ENCODE measurements around the gene PRCD.
"Not testable (repeated sequence)": the region's sequence is repeated elsewhere in the genome, so short reads cannot be mapped to it uniquely, and the experiment has no call there.

PRCD gene

DNA sequence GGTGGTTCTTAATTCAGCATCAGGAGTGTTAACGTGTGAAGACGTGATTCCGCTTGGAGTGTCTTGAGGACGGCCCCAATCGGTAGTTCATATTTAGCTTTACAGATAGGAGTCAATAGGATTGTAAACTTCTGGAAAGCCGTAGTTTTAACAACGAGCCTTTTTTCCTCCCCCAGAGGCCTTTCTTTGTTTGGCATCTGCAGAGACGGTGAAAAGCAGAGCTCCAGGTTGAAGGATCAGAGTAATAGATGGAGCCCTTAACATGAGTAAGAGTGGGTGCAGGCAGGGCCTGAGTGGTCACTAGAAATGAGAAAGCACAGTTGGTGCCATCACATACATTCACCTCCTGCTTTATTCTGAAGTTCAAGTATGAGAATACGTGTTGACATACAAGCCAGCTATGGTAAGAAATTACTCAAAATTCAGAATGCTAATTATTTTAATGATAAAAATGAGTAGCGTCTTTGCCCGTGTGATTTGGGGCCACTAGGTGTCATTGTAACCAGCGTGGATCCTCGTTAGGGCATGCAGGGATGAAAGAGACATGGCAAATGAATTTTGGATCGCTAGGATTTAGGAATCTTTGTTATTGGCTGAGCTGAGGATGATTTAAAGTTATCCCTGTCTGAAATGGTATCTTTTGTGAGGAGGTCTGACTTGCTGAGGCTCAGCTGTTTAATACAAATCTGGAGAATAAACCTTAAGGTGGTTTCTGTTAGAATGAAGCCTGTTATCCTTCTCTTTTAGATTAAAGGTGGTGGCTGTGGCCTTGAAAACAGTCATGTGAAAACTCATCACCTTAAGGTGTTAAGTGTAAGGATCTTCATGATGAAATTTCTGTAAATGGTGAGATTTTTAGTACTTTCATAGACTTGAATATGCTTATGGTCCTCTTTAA is 18.6 kb downstream of the PRCD start:
- DNase-seq = peak; percentile 32 to 63 (median 46)

DNA sequence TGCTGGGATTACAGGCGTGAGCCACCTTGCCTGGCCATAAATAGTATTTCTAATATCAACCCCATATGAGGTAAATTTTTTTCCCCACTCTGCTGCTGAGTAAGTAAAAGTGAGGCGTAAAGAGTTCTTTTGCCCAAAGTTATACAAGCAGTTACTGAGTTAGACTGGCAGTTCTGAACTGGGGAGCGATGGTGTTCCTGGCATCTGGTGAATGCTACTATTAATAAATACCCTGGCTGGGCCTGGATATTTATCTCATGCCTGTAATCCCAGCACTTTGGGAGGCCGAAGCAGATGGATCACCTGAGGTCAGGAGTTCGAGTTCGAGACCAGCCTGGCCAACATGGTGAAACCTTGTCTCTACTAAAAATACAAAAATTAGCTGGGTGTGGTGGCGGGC is 19.6 kb downstream of the PRCD start:
- DNase-seq = not testable (repeated sequence)

DNA sequence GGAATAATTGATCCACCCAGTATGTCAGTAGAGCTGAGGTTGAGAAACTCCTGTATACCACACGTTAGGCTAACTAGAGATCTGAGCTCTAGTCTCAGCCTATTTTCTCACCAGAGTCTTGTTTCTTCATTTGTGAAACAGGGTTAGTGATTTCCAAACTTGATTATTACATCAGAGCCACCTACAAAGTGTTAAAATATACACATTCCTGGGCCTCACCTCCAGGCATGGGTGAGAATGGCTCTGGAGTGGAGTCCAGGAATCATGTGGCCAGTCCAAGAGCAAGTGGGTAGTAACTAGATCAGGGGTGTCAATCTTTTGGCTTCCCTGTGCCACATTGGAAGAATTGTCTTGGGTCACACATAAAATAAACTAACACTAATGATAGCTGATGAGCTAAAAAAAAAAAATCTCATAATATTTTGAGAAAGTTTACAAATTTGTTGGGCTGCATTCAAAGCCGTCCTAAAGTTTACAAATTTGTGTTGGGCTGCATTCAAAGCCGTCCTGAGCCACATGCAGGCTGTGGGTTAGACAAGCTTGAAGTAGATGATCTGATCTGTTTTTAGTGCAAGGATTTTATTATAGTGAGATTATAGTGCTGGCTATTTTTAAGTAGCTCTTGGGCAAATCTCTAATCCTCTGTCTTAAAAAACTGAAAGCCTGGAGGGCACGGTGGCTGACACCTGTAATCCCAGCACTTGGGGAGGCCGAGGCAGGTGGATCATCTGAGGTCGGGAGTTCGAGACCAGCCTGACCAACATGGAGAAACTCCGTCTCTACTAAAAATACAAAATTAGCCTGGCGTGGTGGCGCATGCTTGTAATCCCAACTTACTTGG is 20.4 kb downstream of the PRCD start:
- no peak for DNase-seq

DNA sequence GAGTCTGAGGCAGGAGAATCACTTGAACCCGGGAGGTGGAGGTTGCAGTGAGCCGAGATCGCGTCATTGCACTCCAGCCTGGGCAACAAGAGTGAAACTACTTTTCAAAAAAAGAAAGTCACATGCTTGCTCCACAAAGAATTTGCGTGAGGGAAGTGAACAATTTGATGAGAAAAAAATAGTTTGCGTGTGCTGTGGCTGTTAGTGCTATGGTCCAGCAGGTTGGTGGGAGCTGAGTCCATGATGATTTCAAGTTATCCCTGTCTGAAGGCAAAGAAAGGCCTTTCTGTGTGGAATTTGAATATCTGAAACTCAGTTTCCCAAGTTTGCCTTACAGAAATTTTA is 21.0 kb downstream of the PRCD start:
- no peak for DNase-seq

DNA sequence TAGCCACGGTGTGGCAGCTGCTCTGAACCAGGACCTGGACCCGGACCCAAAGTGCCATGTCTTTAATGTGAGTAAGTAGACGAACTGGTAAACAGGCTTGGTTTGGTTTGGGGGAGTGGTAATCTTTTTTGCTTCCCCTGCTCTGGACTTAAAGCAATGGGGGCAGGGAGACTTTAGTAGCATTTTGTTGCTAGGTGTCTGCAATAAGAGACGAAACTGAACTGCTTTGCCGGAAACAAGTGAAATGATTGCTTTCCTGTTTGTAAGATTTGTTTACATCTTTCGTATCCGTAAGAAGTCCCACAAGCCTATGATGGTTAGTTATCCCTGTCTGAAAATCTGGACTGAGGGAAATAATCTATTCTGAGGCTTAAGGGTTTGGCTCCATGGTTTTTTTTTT is 21.5 kb downstream of the PRCD start:
- no peak for DNase-seq

DNA sequence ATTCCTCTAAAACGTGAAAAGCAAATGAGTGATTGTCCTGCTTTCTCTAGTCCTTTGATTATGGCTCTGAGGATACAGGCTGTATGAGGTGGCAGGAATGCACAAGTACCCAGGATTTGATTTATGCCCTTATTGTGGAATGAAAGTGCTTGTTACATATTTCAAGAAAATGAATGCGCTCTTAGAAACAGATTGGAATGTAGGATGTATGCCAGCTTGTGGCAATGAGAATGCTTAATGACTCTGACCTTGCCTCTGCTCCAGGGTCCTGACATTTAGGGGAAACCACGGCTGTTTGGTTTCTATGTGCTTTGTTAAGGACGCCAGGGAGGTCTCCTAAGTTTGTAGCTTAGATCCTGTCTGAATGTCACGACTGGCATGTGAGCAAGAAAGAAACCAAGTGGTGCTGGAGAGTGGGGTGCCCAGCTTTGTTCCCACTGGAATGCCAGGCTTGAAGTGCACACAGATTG is 22.0 kb downstream of the PRCD start:
- DNase-seq = no peak

DNA sequence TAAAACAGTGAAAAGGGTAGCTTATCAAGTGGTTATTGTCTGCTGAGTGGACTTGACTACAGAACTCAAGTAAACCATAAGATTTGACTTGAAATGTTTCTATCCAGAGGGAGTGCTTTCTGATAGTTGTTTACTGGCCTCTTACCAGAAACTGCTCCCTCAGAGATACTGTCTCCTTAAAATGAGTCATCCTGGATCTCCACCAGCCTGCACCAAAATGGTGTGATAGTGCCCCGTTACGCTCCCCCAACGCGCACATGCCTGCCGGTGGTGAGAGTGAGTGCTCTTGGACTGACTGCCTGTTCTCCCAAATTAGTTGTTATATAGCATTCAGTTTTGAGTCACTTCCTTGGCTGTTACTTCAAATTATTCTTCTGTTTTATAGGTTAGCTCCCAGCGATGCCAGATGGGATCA is 22.9 kb downstream of the PRCD start:
- DNase-seq = no peak

DNA sequence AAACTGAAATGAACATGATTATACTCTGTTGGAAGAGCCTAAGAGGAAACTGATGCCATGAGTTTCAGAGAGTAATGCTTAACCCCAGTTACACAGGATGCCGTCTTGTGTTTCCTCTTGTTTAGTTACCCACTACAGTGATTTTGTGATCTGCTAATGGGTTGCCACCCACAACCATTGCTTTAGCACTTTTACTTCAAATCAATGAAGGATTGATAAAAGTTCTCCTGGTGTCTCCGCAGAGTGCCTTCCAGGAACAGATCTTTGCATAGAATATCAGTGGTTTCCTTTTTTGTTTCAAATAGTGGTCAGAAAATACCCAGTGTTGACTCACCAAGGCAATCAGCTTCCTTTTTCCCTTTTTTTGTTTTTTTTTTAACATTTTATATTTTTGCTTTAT is 23.5 kb downstream of the PRCD start:
- not testable (repeated sequence) for DNase-seq

DNA sequence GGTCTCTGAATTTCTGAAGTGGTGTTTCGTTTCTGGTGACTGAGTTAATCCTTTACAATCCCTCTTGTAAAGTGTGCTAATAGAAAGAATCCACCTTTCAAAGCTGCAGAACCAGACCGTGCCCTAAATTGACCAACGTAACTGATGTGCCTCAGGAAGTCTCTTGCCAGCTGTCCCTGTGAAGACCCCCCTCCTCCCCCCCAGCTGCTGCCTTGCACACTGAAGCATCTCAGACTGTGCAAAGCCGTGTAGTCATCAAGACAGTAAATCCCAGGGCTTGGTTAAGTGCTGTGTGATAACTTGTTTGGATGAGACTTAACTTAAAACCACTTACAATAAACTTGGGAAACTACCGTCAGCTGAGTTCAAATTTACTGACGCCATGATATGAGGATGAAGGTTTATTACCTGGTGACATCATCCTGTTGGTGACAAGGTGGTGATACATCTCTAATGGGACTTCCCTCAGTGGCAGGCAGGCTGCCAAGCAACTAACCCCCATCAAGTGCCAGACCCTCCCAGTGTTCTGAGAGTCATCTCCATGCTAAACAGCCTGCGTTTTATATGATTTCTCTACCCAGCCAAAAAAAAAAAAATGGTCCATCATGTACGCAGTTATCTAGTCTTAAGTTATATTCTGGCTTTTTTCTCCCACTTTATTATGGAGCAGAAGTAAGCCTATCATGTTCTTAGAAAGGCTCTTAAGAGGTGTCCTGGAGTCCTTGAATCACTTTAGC is 25.3 kb downstream of the PRCD start:
- peak in 1 of 3 experiments; percentile 9 for DNase-seq

DNA sequence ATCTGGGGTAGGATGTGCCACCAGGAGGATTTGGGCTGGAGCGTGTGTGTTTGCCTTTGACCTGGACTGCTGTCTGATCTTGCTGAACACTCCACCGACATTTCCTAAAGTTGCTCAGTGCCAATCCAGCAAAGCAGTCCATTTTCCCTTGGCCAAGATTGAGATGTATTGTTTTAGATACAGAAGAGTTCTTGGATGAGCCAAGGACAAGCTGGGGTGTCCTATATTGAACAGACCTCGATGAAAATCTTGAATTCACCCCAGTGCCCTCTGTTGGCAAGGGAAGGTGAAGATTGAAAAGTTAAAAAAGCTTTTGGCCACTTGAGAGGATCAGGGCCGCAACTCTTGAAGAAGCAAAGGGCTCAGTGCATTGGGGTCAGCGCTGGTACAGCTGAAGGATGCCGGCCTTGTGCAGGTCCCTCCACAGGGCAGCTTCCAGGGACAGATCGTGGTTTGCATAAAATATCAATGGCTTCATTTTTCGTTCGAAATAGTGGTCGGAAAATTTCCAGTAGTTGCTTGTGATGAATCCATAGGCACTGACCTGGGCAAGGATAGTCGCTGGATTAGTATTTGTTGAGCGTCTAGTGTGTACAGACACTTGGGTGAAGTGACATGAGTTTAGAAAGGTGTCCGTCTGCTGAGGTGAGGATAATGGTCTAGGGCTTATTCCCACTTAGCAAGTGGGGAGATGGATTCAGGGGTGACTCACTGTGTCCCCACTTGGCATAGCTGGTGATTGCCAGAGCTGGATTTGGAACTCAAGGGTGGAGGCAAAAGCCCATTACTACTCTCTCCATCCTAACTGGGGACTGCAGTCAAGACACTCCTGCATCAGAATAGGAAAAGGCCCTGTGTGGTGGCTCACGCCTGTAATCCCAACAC is 26.1 kb downstream of the PRCD start:
- DNase-seq = no peak

DNA sequence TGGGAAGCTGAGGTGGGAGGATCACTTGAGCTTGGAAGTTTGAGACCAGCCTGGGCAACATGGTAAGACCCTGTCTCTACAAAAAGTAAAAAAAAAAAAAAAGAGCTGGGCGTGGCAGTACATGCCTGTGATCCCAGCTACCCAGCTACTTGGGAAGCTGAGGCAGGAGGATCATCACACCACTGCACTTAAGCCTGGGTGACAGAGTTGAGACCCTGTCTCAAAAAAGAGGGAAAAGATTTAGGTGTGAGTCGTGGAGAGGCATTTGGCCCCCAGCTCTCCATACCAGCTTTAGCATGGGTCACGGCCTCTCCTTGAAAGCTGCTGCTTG is 26.7 kb downstream of the PRCD start:
- no peak for DNase-seq

DNA sequence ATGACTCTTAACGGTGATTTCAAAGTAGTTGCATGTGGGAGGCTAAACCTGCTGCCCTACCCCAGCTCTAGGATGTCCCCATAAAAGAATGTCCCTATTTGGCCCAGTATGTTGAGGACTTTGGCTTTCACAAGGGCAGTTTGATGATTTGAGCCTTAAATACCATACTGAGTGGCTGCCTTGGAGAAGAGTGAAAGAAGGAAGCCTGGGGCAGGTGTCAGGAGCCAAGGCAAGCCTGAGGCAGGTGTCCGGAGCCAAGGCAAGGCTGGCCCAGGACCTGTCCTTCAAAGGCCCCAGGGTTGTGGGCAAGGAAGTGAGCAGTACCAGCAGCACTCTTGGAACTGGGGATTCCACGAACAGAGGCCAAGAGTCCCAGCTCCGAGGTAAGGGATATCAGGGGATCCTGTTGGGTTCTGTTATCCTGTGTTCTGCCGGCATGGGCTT is 27.2 kb downstream of the PRCD start:
- DNase-seq = no peak

DNA sequence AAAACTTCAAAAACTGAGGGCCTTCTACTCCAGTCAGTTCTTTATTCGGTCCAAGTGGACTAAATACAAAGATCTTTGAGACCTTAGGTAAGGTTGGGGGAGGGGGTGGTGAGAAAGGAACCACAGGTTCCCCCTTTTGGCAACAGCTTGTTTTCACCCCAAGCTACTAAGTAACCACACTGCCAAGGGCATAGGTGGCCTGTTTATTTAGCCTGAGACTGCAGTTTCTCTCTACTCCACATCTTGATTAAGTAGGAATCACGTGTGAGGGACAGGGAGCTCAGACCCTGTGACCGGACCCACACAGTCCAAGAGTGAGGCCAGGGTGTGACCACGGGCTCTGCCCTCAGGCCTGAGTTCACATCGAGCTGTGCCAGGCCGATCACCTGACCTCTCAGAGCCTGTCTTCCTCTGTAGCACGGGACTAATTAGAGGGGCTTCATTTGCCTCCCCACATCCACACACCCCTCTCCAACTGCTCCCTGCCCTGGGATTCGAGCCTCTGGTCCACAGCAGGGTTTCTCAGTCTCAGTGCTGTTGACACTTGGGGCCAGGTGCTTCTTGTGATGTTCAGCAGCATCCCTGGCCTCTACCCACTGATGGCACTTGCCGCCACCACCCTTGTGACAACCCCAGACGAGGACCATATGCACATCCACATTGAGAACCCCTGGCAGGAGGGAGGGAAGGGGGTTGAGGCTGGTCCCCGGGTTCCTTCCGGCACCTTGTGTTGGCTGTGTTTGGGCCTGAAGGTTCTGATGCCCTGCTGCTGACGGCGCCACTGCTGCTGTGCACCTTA is 28.0 kb downstream of the PRCD start:
- no peak for DNase-seq

DNA sequence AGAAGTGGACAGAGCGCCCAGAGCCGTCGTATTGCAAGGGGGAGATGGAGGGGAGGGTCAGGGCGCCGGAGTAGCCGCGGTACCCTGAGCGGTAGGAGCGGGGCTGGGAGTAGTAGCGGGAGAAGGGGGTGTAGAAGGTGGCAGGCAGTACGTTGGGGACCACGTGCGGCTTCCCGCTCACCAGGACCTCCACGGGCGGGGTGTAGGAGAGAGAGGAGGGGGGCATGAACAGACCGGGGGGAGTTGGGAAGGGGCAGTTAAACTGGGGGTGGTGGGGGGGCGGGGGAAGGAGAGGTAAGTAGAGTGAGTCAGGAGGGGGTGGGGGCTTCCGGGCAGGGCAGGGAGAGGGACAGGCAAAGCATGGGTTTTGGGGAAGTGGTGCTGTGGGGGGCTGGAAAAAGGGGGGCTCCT is 29.0 kb downstream of the PRCD start:
- no peak for DNase-seq

DNA sequence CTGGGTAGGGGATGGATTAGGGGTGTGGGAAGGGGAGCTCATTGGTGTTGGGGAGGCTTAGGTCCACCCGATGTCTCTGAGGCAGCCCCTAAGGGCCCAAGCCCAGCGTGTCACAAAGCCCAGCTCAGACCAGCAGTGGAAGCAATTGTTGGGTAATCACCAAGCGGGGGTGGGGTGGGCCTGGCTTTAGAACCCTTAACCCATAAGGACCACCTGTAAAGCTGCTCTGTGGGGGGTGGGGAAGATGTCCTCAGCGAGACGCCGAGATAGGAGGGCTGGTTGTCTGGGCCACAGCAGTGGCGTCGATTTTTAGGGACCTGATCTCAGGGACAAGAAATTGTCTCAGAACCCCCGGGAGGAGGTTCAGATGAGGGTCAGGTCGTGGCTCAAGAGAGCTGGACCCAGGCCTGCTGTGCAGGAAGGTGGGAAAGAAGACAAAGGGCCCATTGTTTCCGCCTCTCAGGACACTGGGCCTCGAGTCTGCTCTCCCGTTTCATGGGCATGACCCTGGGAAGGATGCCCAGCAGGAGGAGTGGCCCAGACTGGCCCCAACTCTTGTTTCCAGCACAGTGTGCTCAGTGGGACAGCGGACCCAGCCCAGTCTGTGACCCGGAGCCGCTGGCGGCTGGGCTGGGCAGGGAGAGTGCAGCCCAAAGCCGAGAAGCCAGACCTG is 29.9 kb downstream of the PRCD start:
- no peak for DNase-seq

DNA sequence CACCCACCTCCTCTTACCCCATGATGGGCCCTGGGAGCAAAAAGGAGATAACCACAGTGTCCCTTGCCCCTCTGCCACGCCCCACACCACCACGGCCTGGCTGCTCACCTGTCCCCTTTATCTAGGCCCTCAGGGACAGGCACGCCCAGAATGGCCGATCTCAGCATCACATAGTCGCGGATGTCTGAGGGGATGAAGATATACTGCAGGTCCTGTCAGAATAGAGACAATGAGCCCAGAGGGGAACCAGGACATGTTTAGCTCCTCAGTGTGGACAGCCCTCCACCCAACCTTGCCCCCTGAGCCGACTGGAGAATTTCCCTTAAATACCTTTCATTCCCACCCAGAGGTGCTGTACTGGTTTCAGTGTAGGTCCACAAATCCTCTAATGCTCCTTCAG is 30.6 kb downstream of the PRCD start:
- DNase-seq = no peak

DNA sequence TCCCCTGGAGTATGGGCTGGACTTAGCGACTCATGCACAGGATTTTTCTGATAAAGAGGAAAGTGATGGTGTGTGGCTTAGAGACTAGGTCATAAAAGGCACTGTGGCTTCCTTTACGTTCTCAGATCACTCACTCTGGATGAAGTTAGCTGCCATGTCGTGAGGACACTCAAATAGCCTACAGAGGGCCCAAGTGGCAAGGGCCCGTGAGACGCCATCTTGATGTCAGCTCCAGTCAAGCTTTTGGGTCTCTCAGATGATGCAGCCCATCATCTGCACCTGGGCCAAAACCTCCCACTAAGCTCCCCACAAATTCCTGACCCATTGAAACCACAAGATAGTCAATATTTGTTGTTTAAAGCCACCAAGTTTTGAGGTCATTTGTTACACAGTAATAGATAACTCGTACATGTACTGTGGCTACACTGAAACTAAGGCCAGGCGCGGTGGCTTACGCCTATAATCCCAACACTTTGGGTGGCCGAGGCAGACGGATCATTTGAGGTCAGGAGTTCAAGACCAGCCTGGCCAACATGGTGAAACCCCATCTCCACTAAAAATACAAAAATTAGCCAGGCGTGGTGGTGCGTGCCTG is 31.1 kb downstream of the PRCD start:
- no peak for DNase-seq

DNA sequence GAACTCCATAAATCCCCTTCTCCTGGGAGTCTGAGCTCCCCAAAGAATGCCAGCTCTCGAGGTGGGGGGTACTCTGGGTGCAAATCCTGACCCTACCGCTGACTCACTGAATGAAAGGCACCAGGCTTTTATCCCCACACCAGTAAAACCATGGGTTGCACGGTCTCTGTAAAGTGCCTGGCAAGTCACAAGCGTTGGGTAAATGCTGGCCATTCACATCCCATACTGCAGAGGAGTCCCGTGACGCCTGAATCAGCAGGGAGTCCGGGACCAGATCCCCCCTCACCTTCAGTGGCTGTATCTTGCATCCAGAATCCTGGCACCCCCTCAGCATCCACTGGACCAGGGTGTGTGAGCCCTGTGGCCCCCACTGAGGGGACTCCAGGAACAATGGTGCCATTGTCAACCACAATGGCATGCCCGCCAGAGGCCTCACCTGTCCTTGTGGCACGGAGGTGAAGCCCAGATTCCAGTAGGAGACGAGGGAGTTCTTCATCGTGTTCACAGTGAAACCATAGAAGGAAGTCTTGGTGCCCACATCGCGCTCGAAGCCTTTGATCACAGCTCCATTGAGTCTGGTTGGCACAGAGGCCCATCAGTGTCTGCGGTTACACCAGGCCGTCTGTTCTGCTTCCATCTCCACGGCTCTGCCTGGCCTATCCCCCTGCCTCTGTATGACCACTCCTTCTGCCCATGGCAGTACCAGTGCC is 32.5 kb downstream of the PRCD start:
- no peak for DNase-seq

DNA sequence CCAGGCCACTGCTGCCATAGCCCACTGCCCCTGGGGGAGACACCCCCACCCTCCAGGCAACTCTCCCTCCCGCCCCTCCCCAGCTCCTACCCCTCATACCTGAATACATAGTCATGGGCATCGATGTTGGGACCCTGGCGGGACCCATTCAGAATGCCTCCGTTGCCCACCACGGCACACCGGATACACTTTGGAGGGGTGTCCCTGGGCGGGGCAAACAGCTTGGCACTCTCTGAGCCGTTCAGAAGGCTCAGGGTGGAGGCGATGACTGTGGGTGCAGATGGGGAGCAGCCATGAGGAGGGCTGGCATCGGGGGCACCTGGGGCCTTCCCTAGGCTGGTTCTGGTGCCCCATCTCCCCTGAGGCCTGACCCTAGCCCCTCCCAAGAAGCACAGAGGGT is 33.3 kb downstream of the PRCD start:
- DNase-seq = no peak

DNA sequence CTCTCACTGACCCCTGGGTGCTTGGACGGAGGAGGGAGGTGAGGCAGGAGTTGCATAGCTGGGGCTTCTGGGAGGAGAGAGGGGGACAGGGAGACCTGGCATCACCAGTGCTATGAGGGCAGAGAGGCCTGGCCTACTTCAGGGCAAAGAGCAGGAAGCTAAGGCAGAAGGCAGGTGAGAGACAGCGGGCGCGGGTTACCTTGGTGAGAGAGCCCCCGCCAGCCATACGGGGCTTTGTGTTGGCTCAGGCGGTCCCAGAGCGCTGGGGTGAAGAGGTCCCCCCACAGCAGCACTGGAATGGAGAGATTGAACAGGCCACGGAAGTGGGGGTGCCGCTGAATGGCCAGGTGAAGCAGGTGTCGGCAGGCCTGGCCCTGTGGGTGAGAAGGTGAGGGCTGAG is 34.3 kb downstream of the PRCD start:
- DNase-seq = no peak

Measured in NCI-H1417 (cell line).